ENCODE measurements around the gene AGTPBP1.

The AGTPBP1 gene

DNA sequence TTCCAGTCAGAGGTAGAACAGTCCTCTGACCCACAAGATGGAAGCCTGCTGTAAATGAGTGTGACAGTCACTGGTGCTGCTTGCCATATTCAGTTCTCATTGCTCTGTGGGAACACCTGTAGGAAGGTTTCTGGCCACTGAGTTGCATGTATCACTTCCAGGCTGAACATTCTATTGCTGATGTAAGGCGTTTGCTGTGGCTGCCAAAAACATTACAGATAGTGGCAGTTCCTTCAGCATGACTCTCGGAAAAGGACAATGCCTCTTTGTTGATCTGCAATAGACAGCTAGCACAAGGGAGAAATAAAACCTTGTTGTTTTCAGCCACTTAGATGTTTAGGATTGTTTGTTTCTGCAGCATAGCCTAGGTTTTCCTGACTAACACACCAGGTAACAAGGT, 217.2 kb downstream of the AGTPBP1 start:
- Mint-ChIP-seq H3K4me3 (peak overlapping the region; percentile 4), H3K27me3 (ENCODE audit: low read depth, poor library complexity) (peaks cover 53% of the 10 kb centered on the region), H3K4me1 (peaks cover 22% of the 10 kb centered on the region), H3K36me3 (ENCODE audit: low read depth) (no peaks in the 10 kb centered on the region), H3K9me3 (peaks cover 14% of the 10 kb centered on the region), H3K27ac (no peak overlapping the region)
- TF ChIP-seq, protein P1, sequence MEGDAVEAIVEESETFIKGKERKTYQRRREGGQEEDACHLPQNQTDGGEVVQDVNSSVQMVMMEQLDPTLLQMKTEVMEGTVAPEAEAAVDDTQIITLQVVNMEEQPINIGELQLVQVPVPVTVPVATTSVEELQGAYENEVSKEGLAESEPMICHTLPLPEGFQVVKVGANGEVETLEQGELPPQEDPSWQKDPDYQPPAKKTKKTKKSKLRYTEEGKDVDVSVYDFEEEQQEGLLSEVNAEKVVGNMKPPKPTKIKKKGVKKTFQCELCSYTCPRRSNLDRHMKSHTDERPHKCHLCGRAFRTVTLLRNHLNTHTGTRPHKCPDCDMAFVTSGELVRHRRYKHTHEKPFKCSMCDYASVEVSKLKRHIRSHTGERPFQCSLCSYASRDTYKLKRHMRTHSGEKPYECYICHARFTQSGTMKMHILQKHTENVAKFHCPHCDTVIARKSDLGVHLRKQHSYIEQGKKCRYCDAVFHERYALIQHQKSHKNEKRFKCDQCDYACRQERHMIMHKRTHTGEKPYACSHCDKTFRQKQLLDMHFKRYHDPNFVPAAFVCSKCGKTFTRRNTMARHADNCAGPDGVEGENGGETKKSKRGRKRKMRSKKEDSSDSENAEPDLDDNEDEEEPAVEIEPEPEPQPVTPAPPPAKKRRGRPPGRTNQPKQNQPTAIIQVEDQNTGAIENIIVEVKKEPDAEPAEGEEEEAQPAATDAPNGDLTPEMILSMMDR (IDR thresholded peaks at IDR 0.05), result no peak
- no peak for DNase-seq

DNA sequence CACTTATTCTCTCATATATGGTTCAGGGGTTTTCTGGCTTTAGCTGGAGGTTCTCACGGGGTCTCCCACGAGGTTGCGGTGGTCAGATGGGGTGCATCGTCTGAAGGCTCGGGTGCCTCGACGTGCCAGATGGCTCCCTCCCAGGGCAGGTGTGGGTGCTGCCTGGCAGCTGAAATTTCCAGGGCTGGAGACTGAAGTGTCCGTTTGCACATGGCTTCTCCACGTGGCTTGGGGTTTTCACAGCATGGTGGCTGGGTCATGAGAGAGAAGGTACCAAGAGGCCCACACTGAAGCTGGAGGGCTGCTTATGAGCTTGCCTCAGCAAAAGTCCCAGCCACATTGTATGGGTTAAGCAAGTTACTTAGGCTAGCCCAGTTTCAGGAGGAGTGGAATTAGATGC, 218.6 kb downstream of the AGTPBP1 start:
- Mint-ChIP-seq H3K4me3 (peak overlapping the region; percentile 82), H3K36me3 (ENCODE audit: low read depth) (no peaks in the 10 kb centered on the region), H3K27ac (no peak overlapping the region), H3K27me3 (ENCODE audit: low read depth, poor library complexity) (peaks cover 49% of the 10 kb centered on the region), H3K9me3 (peaks cover 14% of the 10 kb centered on the region), H3K4me1 (peaks cover 22% of the 10 kb centered on the region)
- no peak for DNase-seq
- TF ChIP-seq, protein P1 (IDR thresholded peaks at IDR 0.05), result no peak

DNA sequence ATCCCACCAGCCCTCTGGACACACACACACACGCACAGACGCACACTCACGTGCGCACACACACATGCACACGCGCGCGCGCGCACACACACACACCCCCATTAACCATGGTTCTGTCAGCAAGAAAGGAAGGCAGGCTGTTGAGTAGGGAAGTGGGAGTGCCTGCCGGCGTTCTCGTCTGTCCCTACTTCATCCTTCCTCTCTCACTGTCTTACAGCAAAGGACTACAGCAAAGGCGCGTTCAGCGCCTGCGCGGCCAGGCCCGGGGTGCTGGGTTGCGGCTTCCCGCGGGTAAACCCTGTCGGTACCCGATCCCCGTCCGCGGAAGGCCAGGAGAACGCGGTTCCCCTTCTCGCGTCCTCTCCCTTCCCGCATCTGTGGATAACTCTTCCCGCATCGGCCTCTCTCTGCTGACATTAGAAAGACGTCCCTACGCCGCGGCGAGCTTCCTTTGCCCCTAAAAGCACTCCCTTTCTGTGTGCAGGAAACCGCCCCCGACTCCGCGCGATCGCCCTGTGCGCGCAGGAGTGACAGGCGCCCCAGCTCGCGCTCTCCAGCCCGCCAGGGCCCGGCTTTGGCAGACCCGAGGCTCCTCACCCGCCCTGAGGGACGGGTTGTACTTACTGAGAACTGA, 219.2 kb downstream of the AGTPBP1 start:
- Mint-ChIP-seq H3K9me3 (peaks cover 14% of the 10 kb centered on the region), H3K4me1 (peaks cover 22% of the 10 kb centered on the region), H3K4me3 (peak overlapping the region; percentile 82), H3K27me3 (ENCODE audit: low read depth, poor library complexity) (peaks cover 49% of the 10 kb centered on the region), H3K27ac (no peak overlapping the region), H3K36me3 (ENCODE audit: low read depth) (no peaks in the 10 kb centered on the region)
- TF ChIP-seq, protein P1 (IDR thresholded peaks at IDR 0.05), result no peak
- peak; percentile 67 for DNase-seq

DNA sequence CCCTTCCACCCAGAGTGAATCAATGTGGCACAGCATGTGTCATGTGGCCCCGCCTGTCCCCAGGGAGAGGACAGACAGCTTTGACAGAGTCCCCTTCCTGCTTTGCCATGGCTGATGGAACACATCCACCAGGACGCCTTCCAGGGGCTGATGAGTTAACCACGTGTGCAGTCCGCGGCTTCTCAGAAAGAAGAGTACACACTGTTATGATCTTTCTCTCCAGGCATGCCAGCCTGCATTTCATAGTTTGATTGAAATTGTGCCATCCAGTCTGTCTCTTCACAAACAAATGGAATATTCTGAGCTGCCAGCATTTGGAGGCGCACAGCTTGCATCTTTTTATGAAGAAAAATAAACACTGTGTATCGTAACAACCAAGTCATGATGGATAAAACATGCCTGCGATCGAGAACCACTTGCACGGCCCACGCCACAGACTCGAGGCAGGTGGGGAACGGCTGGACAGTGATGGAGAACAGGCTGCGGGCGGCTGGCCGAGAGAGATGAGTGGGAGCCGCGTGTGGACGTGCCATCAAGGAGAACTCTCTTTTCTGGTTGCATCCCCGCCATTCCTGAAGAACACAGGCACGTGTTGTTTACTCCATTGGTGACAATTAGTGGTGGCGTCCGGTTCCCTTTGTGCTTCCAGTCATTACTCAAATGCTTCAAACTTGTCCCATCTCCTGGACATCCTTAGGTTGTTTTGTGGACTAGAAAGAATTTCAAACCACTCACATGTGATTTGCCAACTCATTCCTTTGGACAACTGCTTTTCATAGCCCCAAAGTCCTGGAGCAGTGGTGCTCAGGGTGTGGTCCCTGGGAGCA, 220.2 kb downstream of the AGTPBP1 start:
- Mint-ChIP-seq H3K9me3 (peaks cover 14% of the 10 kb centered on the region), H3K36me3 (ENCODE audit: low read depth) (no peaks in the 10 kb centered on the region), H3K27ac (no peak overlapping the region), H3K4me3 (peak overlapping the region; percentile 82), H3K27me3 (ENCODE audit: low read depth, poor library complexity) (peaks cover 49% of the 10 kb centered on the region), H3K4me1 (peaks cover 22% of the 10 kb centered on the region)
- DNase-seq, result no peak
- TF ChIP-seq, protein P1 (IDR thresholded peaks at IDR 0.05), result no peak

DNA sequence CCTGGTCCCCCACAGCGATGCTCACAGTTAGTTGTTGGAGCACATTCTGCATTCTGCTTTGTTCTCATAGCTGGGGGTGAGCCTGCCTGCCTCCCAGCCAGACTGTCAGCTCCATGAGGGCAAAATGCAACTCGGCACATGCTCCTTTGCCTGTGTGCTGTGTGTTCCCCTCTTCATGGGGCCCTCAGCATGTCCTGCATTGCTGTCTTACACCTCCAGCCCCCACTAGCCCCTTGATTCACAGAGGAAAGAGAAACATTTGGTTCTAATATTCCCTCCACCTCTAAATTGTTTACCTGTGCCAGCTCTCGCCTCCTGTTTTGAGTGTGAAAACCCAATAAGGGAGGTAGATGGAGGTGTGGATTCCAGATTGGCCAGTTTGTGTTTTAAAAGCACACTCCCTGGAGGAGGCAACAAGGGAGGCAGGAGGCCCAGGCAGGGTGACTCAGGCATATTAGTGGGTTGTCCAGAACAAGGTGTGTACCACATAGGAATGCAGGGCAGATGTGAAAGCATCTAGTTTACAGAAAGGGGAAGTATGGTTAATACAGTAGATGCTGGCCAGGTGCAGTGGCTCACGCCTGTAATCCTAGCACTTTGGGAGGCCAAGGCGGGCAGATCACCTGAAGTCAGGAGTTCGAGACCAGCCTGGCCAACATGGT, 224.6 kb downstream of the AGTPBP1 start:
- Mint-ChIP-seq H3K36me3 (ENCODE audit: low read depth) (no peaks in the 10 kb centered on the region), H3K9me3 (no peaks in the 10 kb centered on the region), H3K27me3 (ENCODE audit: low read depth, poor library complexity) (peaks cover 10% of the 10 kb centered on the region), H3K27ac (no peak overlapping the region), H3K4me3 (no peak overlapping the region), H3K4me1 (peaks cover 18% of the 10 kb centered on the region)
- DNase-seq, result no peak
- TF ChIP-seq, protein P1 (IDR thresholded peaks at IDR 0.05), result no peak
